ENCODE results near the gene XAB2.
"Not testable (repeated sequence)": the region's sequence is repeated elsewhere in the genome, so short reads cannot be mapped to it uniquely, and the experiment has no call there.

GRCh38 chr19:7643629-7644549 lies 14.5 kb upstream of the XAB2 start:
- TF ChIP-seq CTCF (IDR thresholded peaks at IDR 0.05; ENCODE audit: poor library complexity); EZH2 (IDR thresholded peaks at IDR 0.05; ENCODE audit: borderline replicate concordance): not testable (repeated sequence)
